ENCODE results near the gene OXCT2. TPM values are rescaled to one million over a fixed set of nuclear protein-coding genes. Genes with fewer than 3 reads are reported as not detected.
"Not testable (repeated sequence)": the region's sequence is repeated elsewhere in the genome, so short reads cannot be mapped to it uniquely, and the experiment has no call there.

OXCT2 gene
- total RNA-seq, 1 donor from 2014 or later, result 2.1 TPM

DNA sequence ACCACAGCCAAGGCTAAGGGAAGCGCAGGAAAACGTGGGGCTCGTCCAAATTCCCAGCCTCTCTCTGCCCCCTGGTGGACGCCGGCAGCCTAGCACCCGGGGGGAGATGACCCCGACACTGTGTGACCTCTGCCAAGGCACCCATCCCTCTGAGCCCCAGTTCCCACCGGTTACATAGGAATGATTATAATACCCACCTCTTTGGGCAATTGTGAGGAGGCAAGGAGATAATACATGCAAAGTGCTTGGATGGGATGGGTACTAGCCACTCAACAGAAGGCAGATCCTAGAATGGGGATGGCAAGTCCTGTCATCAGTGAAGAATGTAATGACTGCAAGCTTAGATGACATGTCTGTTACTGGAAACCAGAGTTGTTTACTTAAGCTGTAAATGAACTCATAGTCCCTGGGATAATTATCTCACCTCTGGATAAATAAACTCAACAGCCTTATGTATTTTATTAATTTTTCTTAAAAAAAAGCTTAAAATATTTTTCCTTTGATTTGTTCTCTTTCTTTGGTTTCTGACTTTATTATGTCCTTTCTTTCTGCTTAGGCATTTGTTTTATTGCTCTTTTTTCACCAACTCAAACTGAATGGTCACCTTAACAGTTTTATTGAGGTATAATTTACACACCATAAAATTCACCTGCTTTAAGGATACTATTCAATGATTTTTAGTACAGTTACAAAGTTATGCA lies 28.8 kb upstream of the OXCT2 start:
- H3K9me3 ChIP-seq (ENCODE audit: low read depth), result no peaks in the 10 kb centered on the region
- H3K36me3 Mint-ChIP-seq, result no peaks in the 10 kb centered on the region
- H3K4me3 ChIP-seq, result no peak overlapping the region
- peaks cover 15% of the 10 kb centered on the region for H3K27me3 ChIP-seq
- no peaks in the 10 kb centered on the region for H3K4me1 ChIP-seq
- no peak overlapping the region for H3K4me2 ChIP-seq
- peak; percentile 74 for DNase-seq (ENCODE audit: low spot score)
- TF ChIP-seq EZH2phosphoT487 (IDR thresholded peaks at IDR 0.05), result no peak
- TF ChIP-seq, protein P1, sequence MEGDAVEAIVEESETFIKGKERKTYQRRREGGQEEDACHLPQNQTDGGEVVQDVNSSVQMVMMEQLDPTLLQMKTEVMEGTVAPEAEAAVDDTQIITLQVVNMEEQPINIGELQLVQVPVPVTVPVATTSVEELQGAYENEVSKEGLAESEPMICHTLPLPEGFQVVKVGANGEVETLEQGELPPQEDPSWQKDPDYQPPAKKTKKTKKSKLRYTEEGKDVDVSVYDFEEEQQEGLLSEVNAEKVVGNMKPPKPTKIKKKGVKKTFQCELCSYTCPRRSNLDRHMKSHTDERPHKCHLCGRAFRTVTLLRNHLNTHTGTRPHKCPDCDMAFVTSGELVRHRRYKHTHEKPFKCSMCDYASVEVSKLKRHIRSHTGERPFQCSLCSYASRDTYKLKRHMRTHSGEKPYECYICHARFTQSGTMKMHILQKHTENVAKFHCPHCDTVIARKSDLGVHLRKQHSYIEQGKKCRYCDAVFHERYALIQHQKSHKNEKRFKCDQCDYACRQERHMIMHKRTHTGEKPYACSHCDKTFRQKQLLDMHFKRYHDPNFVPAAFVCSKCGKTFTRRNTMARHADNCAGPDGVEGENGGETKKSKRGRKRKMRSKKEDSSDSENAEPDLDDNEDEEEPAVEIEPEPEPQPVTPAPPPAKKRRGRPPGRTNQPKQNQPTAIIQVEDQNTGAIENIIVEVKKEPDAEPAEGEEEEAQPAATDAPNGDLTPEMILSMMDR (IDR thresholded peaks at IDR 0.05), result peak; percentile 78
- TF ChIP-seq EZH2 (IDR thresholded peaks at IDR 0.05), result peak; percentile 41
- H3F3A ChIP-seq (ENCODE audit: low read depth), result peaks cover 8% of the 10 kb centered on the region
- H3K4me3 Mint-ChIP-seq, result no peak overlapping the region
- H3K27me3 Mint-ChIP-seq (ENCODE audit: insufficient read depth, low read depth), result peaks cover 6% of the 10 kb centered on the region
- H3K9ac ChIP-seq, result no peak overlapping the region
- no peak overlapping the region for H3K27ac ChIP-seq
- H3K36me3 ChIP-seq, result no peaks in the 10 kb centered on the region
- H3K4me1 Mint-ChIP-seq, result peaks cover 7% of the 10 kb centered on the region
- H2AFZ ChIP-seq (replicated peaks), result no peak overlapping the region
- H3K79me2 ChIP-seq (ENCODE audit: low read depth), result no peaks in the 10 kb centered on the region
- H3K9me3 Mint-ChIP-seq, result peaks cover 2% of the 10 kb centered on the region
- no peak overlapping the region for H3K27ac Mint-ChIP-seq
- no peaks in the 10 kb centered on the region for H4K20me1 ChIP-seq (ENCODE audit: low read depth)

GRCh38 chr1:39798859-39799769 lies 28.0 kb upstream of the OXCT2 start:
- peaks cover 20% of the 10 kb centered on the region for H3K27me3 ChIP-seq
- H3K79me2 ChIP-seq (ENCODE audit: low read depth); H3K4me1 Mint-ChIP-seq; H3K36me3 Mint-ChIP-seq; H4K20me1 ChIP-seq (ENCODE audit: low read depth); H3K4me2 ChIP-seq; H3K4me3 ChIP-seq; H2AFZ ChIP-seq (replicated peaks); H3K27ac Mint-ChIP-seq; H3K9ac ChIP-seq; H3K27ac ChIP-seq; H3K4me1 ChIP-seq; H3K36me3 ChIP-seq; H3K9me3 ChIP-seq (ENCODE audit: low read depth); H3F3A ChIP-seq (ENCODE audit: low read depth); H3K9me3 Mint-ChIP-seq; H3K27me3 Mint-ChIP-seq (ENCODE audit: insufficient read depth, low read depth); H3K4me3 Mint-ChIP-seq: not testable (repeated sequence)
- DNase-seq (ENCODE audit: low spot score), result peak; percentile 54

- Histone ChIP-seq H3K4me2 (no peak overlapping the region), H3K9me3 (ENCODE audit: low read depth) (no peaks in the 10 kb centered on the region), H3K79me2 (ENCODE audit: low read depth) (no peaks in the 10 kb centered on the region), H3K4me3 (no peak overlapping the region), H3F3A (ENCODE audit: low read depth) (no peaks in the 10 kb centered on the region), H3K4me1 (no peaks in the 10 kb centered on the region), H3K9ac (no peak overlapping the region), H3K27me3 (peaks cover 54% of the 10 kb centered on the region), H3K36me3 (no peaks in the 10 kb centered on the region), H2AFZ (replicated peaks) (no peak overlapping the region), H3K27ac (no peak overlapping the region), H4K20me1 (ENCODE audit: low read depth) (no peaks in the 10 kb centered on the region)
- TF ChIP-seq EZH2phosphoT487 (IDR thresholded peaks at IDR 0.05), result no peak
- TF ChIP-seq EZH2 (IDR thresholded peaks at IDR 0.05), result no peak
- TF ChIP-seq, protein P1 (IDR thresholded peaks at IDR 0.05), result no peak
- H3K36me3 Mint-ChIP-seq, result no peaks in the 10 kb centered on the region
- H3K4me3 Mint-ChIP-seq, result no peak overlapping the region
- no peaks in the 10 kb centered on the region for H3K4me1 Mint-ChIP-seq
- H3K9me3 Mint-ChIP-seq, result no peaks in the 10 kb centered on the region
- DNase-seq (ENCODE audit: low spot score), result no peak
- H3K27me3 Mint-ChIP-seq (ENCODE audit: insufficient read depth, low read depth), result peaks cover 21% of the 10 kb centered on the region
- no peak overlapping the region for H3K27ac Mint-ChIP-seq
These were observed 24.5 kb upstream of the OXCT2 start for GRCh38 chr1:39795651-39796050.

Measured in neural progenitor cell (in vitro differentiated cells).